Measurements from ENCODE around the gene ATAD3C.

Gene ATAD3C

DNA sequence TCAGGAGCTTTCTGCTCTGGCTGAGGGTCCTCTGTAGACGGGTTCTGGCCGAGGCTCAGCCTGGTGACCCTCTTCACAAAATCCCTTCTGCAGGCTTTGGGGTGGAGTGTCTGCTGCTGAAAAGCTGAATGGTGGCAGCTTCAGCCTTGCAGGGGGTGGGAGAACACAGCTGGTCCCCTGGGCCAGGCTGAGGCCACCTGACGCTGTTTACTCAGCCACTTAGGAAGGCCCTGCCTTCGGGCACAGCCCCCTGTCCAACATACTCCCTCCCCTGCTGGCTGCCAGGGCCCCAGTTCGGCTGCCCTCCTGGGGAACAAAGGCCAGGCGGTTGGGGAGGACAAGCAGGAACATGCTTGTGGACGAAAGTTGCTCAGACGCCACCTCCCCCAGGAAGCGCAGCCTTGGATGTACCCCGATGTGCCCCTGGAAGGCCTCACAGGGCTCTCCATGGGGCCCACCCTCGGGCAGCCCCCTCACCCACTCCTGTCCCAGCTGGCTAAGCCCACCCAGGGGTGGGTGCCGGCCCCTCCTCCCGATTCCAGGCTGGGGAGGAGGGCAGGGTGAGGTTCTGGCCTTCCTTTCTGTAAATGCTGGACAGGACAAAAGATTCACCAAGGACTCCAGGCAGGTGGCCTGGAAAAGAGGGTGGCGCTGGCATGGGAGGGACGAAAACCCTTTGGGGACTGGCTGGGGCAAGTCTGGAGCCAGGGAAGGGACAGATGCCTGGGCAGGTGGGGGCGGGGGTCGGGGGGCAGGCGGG, 28.2 kb upstream of the ATAD3C start, which contains the start of gene ANKRD65:
TSS of gene ANKRD65 (minus strand) at position 130 of the 760 bp plus-strand sequence. CDS start 271 bp downstream, outside the sequence.
- no peak for DNase-seq (ENCODE audit: low spot score)
- in situ Hi-C loops (cut with MboI; ENCODE audit: low pct_unique_long_range_greater_than_20kb, low sequenced_read_pairs, unreplicated experiment) = no loop called here
- TF ChIP-seq, protein P1, sequence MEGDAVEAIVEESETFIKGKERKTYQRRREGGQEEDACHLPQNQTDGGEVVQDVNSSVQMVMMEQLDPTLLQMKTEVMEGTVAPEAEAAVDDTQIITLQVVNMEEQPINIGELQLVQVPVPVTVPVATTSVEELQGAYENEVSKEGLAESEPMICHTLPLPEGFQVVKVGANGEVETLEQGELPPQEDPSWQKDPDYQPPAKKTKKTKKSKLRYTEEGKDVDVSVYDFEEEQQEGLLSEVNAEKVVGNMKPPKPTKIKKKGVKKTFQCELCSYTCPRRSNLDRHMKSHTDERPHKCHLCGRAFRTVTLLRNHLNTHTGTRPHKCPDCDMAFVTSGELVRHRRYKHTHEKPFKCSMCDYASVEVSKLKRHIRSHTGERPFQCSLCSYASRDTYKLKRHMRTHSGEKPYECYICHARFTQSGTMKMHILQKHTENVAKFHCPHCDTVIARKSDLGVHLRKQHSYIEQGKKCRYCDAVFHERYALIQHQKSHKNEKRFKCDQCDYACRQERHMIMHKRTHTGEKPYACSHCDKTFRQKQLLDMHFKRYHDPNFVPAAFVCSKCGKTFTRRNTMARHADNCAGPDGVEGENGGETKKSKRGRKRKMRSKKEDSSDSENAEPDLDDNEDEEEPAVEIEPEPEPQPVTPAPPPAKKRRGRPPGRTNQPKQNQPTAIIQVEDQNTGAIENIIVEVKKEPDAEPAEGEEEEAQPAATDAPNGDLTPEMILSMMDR (IDR thresholded peaks at IDR 0.05; ENCODE audit: extremely low read depth, insufficient read depth, missing control alignments) = no peak

DNA sequence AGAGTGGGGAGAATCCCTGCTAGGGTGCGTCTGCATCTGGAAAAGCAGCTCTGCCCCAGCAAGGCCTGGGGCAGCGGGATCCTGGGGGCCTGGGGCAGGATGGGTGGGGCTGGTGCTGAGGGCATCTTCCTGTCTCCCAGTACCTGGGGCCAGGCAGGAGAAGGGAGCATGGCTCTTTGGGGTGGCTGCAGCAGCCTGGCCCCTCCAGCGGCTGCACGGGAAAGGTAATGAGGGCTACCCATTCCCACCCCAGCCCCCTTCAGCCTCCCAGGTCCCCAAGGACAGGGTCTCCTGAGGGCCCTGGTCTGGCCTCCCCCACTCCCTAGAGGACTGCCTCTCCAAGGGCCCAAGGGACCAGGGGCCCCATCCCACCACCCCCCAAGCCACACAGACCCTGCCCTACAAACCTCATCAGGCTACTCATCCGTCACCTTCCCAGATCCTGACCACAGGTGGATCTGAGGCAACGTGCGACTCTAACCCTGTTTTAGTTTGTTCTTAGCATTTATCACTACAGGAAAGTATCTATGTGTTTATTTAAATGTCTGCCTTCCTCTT, 27.5 kb upstream of the ATAD3C start:
- no peak for DNase-seq (ENCODE audit: low spot score)
- in situ Hi-C loops (cut with MboI; ENCODE audit: low pct_unique_long_range_greater_than_20kb, low sequenced_read_pairs, unreplicated experiment) = no loop called here
- TF ChIP-seq, protein P1 (IDR thresholded peaks at IDR 0.05; ENCODE audit: extremely low read depth, insufficient read depth, missing control alignments) = no peak

DNA sequence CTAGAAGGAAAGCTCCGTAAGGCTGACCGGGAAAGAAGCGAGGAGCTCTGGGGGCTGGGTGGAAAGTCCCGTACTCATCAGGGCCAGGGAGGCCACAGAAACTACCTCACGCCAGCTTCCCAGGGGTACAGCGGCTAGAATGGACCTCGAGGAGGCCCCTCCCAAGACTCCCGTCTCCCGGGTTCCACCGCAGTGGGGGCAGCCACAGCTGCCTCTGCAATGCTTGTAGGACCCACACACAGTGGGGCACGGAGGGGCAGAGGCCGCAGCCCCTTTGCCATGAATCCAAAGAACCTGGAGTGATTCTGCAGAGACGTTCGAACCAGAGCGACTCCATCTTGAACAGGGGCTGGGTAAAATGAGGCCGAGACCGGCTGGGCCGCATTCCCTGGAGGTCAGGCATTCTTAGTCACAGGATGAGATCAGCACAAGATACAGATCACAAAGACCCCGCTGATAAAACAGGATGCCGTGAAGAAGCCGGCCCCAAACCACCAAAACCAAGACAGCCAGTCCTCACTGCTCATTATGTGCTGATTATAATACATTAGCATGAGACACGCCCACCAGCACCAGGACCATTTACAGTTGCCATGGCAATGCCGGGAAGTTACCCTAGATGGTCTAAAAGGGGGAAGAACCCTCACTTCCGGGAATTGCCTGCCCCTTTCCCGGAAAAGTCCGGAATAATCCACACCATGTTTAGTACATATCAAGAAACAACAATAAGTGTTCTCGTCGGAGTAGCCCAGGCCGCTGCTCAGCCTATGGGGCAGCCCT, 26.8 kb upstream of the ATAD3C start:
- TF ChIP-seq, protein P1 (IDR thresholded peaks at IDR 0.05; ENCODE audit: extremely low read depth, insufficient read depth, missing control alignments) = no peak
- DNase-seq (ENCODE audit: low spot score) = no peak
- in situ Hi-C loops (cut with MboI; ENCODE audit: low pct_unique_long_range_greater_than_20kb, low sequenced_read_pairs, unreplicated experiment) = no loop called here

DNA sequence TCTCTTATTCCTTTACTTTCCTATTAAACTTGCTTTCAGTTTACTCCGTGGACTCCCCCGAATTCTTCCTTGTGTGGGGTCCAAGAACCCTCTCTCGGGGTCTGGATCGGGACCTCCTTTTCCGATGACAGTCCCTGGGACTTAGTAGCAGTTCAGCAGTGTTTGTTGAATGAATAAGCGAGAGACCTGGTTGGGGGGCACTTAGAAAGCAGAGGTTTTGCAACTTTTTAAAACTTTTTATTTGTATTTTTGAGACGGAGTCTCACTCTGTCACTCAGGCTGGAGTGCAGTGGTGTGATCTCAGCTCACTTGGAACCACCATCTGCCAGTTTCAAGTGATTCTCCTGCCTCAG, 26.3 kb upstream of the ATAD3C start:
- no peak for DNase-seq (ENCODE audit: low spot score)
- TF ChIP-seq, protein P1 (IDR thresholded peaks at IDR 0.05; ENCODE audit: extremely low read depth, insufficient read depth, missing control alignments) = no peak
- in situ Hi-C loops (cut with MboI; ENCODE audit: low pct_unique_long_range_greater_than_20kb, low sequenced_read_pairs, unreplicated experiment) = no loop called here

DNA sequence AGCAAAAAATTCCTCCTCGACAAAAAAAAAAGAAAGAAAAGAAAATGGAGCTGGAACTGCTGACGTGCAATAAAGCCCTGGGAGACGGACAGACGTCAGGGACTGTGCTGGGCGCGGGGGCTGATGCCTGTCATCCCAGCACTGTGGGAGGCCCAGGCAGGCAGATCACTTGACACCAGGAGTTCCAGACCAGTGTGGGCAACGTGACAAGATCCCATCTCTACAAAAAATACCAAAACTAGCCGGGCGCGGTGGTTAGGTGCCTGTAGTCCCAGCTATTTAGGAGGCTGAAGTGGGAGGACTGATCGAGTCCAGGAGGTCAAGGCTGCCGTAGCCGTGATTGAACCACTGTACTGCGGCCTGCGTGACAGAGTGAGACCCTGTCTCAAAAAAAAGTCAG, 24.8 kb upstream of the ATAD3C start:
- DNase-seq (ENCODE audit: low spot score) = no peak
- TF ChIP-seq, protein P1 (IDR thresholded peaks at IDR 0.05; ENCODE audit: extremely low read depth, insufficient read depth, missing control alignments) = no peak
- in situ Hi-C loops (cut with MboI; ENCODE audit: low pct_unique_long_range_greater_than_20kb, low sequenced_read_pairs, unreplicated experiment) = no loop called here

DNA sequence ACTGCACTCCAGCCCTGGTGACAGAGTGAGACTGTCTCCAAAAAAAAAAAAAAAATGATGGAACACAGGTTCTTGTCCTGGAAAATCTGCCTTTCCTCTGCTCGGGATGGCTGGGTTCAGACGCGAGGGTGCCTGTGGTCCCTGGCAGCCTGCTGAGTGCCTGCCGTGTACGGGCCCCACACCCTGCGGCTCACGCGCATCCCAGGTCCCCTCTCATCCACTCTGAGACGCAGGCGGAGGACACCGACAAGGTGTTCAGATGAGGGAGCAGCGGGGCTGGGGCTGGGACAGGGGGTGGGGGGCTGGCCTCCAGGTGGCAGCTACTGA, 24.1 kb upstream of the ATAD3C start:
- in situ Hi-C loops (cut with MboI; ENCODE audit: low pct_unique_long_range_greater_than_20kb, low sequenced_read_pairs, unreplicated experiment) = no loop called here
- DNase-seq (ENCODE audit: low spot score) = no peak
- TF ChIP-seq, protein P1 (IDR thresholded peaks at IDR 0.05; ENCODE audit: extremely low read depth, insufficient read depth, missing control alignments) = no peak

All from GM13977 (cell line).